Activated naive CD4-positive, alpha-beta T cell treated with anti-CD3 and anti-CD28 coated beads for 36 hours (primary cell): Measurements from ENCODE around the gene ARHGEF39. TPM values are rescaled to one million over a fixed set of nuclear protein-coding genes. Genes with fewer than 3 reads are reported as not detected.

Source experiments
- CTCF ChIA-PET: fragments of 350-600 bp; sonication (Branson Sonifier 250); formaldehyde crosslinking; loops from one replicate; lab custom pipeline; 2021; ENCODE audit warnings: antibody characterized with exemption; lab: Charles Lee
- DNase-seq: peaks from one replicate; pipeline ENCODE4 v3.0.0-alpha.2; 2020
- H3K27ac Mint-ChIP-seq: one replicate; pipeline ENCODE4 v1.8.0; 2021; ENCODE audit warnings: mild to moderate bottlenecking, mixed read lengths
- H3K27me3 Mint-ChIP-seq: one replicate; pipeline ENCODE4 v1.8.0; 2021; ENCODE audit warnings: low read depth, mixed read lengths
- H3K36me3 Mint-ChIP-seq: one replicate; pipeline ENCODE4 v1.8.0; 2021; ENCODE audit warnings: low read depth, mixed read lengths
- H3K4me1 Mint-ChIP-seq: one replicate; pipeline ENCODE4 v1.8.0; 2021; ENCODE audit warnings: low read depth, mixed read lengths
- H3K4me3 Mint-ChIP-seq: one replicate; pipeline ENCODE4 v1.8.0; 2021; ENCODE audit warnings: mild to moderate bottlenecking, moderate library complexity, mixed read lengths
- H3K9me3 Mint-ChIP-seq: one replicate; pipeline ENCODE4 v1.8.0; 2021; ENCODE audit warnings: mixed read lengths
- intact Hi-C: fragments of 100-400 bp; cut with micrococcal nuclease; formaldehyde crosslinking; loops from one replicate; pipeline ENCODE4 v1.15.1; 2023
- total RNA-seq, 2 experiments: library from RNA; stranded (reverse); gene quantifications; one replicate each; pipeline ENCODE4 v1.2.3, GENCODE V29; 2021

ARHGEF39 gene
- total RNA-seq, 2 experiments from 2014 or later: 28.9 to 30.4 TPM

DNA sequence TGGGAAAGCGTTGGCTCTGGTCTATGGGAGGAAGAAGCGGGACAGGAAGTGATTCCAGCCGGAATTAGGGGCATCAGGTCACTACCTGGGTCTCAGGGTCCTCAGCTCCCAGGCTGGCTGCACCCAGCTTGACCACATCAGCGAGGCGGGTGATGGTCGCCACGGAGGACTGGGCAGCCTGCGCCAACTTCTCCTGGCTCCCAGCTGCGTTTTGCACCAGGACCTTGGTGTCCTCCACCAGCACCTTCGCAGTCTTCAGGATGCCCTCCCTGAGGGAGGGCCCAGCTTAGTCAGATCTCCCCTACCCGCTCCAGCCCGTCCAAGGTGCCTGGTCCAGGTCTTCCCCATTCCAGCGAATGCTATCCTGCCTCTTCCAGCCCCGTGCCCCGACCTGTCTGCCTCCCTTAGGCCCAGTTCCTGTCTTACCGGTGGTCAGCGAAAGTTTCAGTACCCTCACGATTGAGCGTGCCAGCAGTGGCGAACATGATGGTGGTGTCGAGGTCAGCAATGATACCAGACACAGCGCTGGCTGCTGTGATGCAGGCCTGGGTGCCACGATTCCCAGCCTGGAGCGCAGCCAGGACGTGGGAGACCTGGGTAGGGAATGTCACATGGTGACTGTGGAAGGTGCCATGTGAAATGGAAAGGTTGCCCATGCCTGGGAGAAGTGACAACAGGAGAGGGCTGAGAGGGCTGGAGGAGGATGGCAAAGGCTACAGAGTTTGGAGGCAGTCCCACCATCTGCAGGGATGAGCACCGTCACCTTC, 39.1 kb upstream of the ARHGEF39 start:
- CTCF ChIA-PET: interaction anchor here (0.9 to 4.9 kb wide), 2 partner anchors 8 to 14 kb away, joined by 3 to 30 read pairs; no protein-coding TSS in a partner anchor
- Mint-ChIP-seq H3K4me3 (no peak overlapping the region), H3K4me1 (no peaks in the 10 kb centered on the region), H3K9me3 (no peaks in the 10 kb centered on the region), H3K36me3 (peaks cover 44% of the 10 kb centered on the region), H3K27me3 (no peaks in the 10 kb centered on the region), H3K27ac (no peak overlapping the region)
- intact Hi-C loops: no loop called here
- no peak for DNase-seq

- no peak overlapping the region for H3K4me3 Mint-ChIP-seq
- CTCF ChIA-PET: interaction anchor here (0.9 kb wide), 1 partner anchor 16 kb away, joined by 3 read pairs; no protein-coding TSS in a partner anchor
- H3K27ac Mint-ChIP-seq: no peak overlapping the region
- no peaks in the 10 kb centered on the region for H3K4me1 Mint-ChIP-seq
- H3K27me3 Mint-ChIP-seq: no peaks in the 10 kb centered on the region
- no peaks in the 10 kb centered on the region for H3K9me3 Mint-ChIP-seq
- intact Hi-C loops: no loop called here
- peaks cover 39% of the 10 kb centered on the region for H3K36me3 Mint-ChIP-seq
- no peak for DNase-seq
These were observed 37.7 kb upstream of the ARHGEF39 start for GRCh38 chr9:35702696-35703095.

DNA sequence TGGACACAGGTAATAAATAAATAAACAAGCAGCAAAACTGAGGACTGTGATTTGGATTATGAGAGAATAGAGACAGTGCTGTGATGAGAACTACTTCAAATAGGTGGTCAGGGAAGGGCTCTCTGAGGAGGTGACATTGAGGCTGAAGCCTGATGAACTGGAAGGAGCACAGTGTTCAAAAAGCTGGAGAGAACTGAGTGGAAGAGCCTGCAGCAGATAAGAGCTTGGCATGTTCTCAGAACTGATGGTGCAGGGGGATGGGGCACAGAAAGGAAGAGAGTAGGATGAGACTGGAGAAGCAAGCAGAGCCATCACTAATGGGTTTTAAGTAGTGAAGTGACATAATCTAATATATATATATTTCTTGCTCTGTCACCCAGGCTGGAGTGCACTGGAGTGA, 35.9 kb upstream of the ARHGEF39 start:
- DNase-seq: no peak
- Mint-ChIP-seq H3K27ac (no peak overlapping the region), H3K4me3 (no peak overlapping the region), H3K36me3 (peaks cover 34% of the 10 kb centered on the region), H3K27me3 (no peaks in the 10 kb centered on the region), H3K9me3 (no peaks in the 10 kb centered on the region), H3K4me1 (peaks cover 1% of the 10 kb centered on the region)
- intact Hi-C loops: no loop called here
- CTCF ChIA-PET: interaction anchor here (0.6 to 1.3 kb wide), 6 partner anchors 9 to 360 kb away, joined by 3 to 8 read pairs (median 3); partner anchors contain the start of gene TPM2

DNA sequence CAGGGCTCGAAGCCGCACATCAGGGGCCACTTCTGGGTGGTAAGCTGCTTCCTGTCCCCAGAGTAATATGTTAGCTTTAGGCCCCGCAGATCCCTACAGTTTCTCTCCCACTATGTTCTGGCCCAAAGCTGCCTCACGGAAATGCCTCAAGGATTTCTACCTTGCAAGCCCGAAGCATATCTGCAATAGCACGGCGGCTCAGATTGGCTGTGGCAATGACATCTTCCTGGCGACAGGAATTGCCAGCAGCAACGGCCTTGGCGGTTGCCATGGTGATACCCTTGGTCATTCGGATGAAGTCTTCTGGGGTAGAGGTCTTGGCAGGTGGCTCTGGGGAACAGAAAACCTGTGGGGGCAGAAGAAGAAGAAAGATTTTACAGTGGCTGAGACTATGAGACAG, 35.0 kb upstream of the ARHGEF39 start:
- intact Hi-C loops: no loop called here
- CTCF ChIA-PET: interaction anchor here (1.3 to 6.0 kb wide), 2 partner anchors 10 to 29 kb away, joined by 8 to 68 read pairs; partner anchors contain the start of genes CREB3, TLN1 and TPM2
- Mint-ChIP-seq H3K9me3 (no peaks in the 10 kb centered on the region), H3K4me1 (peaks cover 1% of the 10 kb centered on the region), H3K4me3 (no peak overlapping the region), H3K36me3 (peaks cover 30% of the 10 kb centered on the region), H3K27ac (no peak overlapping the region), H3K27me3 (no peaks in the 10 kb centered on the region)
- no peak for DNase-seq

GRCh38 chr9:35698231-35698630, 33.2 kb upstream of the ARHGEF39 start:
- no peak overlapping the region for H3K4me3 Mint-ChIP-seq

GRCh38 chr9:35697486-35697885, 32.5 kb upstream of the ARHGEF39 start:
- DNase-seq: no peak
- no peak overlapping the region for H3K27ac Mint-ChIP-seq
- intact Hi-C loops: no loop called here
- no peaks in the 10 kb centered on the region for H3K27me3 Mint-ChIP-seq
- peaks cover 1% of the 10 kb centered on the region for H3K4me1 Mint-ChIP-seq
- no peak overlapping the region for H3K4me3 Mint-ChIP-seq
- peaks cover 10% of the 10 kb centered on the region for H3K36me3 Mint-ChIP-seq
- no peaks in the 10 kb centered on the region for H3K9me3 Mint-ChIP-seq
- CTCF ChIA-PET: interaction anchor here (1.2 to 8.4 kb wide), 18 partner anchors 8 to 211 kb away, joined by 3 to 86 read pairs (median 17); partner anchors contain the start of genes ARHGEF39, CA9, CCDC107 and CREB3

More at GRCh38 chr9:35698231-35698630, 33.2 kb upstream of the ARHGEF39 start:
- intact Hi-C loops: no loop called here
- Mint-ChIP-seq H3K27ac (no peak overlapping the region), H3K36me3 (peaks cover 16% of the 10 kb centered on the region), H3K4me1 (peaks cover 1% of the 10 kb centered on the region), H3K27me3 (no peaks in the 10 kb centered on the region), H3K9me3 (no peaks in the 10 kb centered on the region)
- no peak for DNase-seq
- CTCF ChIA-PET: interaction anchor here (3.6 to 8.4 kb wide), 4 partner anchors 23 to 33 kb away, joined by 13 to 86 read pairs (median 55); partner anchors contain the start of genes ARHGEF39, CA9, CREB3 and TLN1

DNA sequence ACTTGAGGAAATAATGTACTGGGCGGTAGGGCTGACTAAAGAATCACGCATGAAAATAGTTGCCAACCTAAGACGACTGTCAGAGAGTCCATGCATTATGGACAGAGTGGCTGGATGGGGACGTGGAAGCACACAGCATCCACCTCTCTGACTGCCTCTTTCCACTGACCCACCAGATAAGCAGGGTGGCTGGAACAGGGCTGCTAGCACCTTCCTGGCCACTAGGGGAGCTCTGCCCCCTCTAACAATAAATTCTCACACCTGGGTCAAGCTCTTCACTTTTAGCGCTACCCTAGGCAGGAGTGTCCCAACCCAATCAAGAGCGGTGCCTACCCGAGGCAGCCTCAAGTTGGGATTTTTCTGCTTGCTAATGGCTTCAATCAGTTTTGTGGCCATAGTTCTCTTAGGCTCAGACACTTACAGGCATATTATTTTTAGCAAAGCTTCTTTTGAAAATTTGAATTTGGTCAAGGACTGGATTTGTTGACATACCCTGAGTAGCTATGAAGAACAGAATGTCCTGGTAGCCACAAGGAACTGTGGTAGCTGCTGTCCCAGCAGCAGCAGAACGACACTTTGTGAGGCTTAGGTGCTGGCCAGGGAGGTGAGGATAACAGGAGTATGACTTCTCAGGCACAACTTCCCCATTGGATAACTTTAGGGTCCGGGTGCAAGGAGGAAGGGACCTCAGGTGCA, 31.7 kb upstream of the ARHGEF39 start:
- DNase-seq: peak; percentile 70
- Mint-ChIP-seq H3K27ac (peak overlapping the region; percentile 51), H3K4me3 (no peak overlapping the region), H3K36me3 (peaks cover 10% of the 10 kb centered on the region), H3K9me3 (no peaks in the 10 kb centered on the region), H3K27me3 (no peaks in the 10 kb centered on the region), H3K4me1 (peaks cover 1% of the 10 kb centered on the region)
- CTCF ChIA-PET: interaction anchor here (0.6 to 8.4 kb wide), 39 partner anchors 8 to 342 kb away, joined by 3 to 86 read pairs (median 5); partner anchors contain the start of genes ARHGEF39, CA9, CCDC107 and CREB3
- intact Hi-C loops: loop anchor here (1.0 kb wide), 1 partner anchor 50 kb away; no protein-coding TSS in a partner anchor

GRCh38 chr9:35695943-35696401, 31.0 kb upstream of the ARHGEF39 start:
- Mint-ChIP-seq H3K4me3 (no peak overlapping the region), H3K27me3 (no peaks in the 10 kb centered on the region), H3K27ac (no peak overlapping the region), H3K9me3 (no peaks in the 10 kb centered on the region), H3K36me3 (peaks cover 10% of the 10 kb centered on the region), H3K4me1 (peaks cover 5% of the 10 kb centered on the region)
- CTCF ChIA-PET: interaction anchor here (0.5 to 8.4 kb wide), 34 partner anchors 8 to 698 kb away, joined by 3 to 86 read pairs (median 6); partner anchors contain the start of genes ARHGEF39, CA9, CCDC107 and CREB3
- DNase-seq: no peak
- intact Hi-C loops: loop anchor here (1.0 kb wide), 1 partner anchor 50 kb away; no protein-coding TSS in a partner anchor

GRCh38 chr9:35691757-35692301, 26.8 kb upstream of the ARHGEF39 start:
- no peaks in the 10 kb centered on the region for H3K27me3 Mint-ChIP-seq
- H3K4me3 Mint-ChIP-seq: peak overlapping the region; percentile 33
- intact Hi-C loops: loop anchor here (2.0 kb wide), 1 partner anchor 27 kb away; the partner anchor contains the start of gene ARHGEF39
- peaks cover 19% of the 10 kb centered on the region for H3K4me1 Mint-ChIP-seq
- H3K9me3 Mint-ChIP-seq: no peaks in the 10 kb centered on the region
- H3K27ac Mint-ChIP-seq: no peak overlapping the region
- peaks cover 6% of the 10 kb centered on the region for H3K36me3 Mint-ChIP-seq
- no peak for DNase-seq
- CTCF ChIA-PET: interaction anchor here (0.7 to 8.4 kb wide), 5 partner anchors 9 to 75 kb away, joined by 3 to 86 read pairs (median 3); partner anchors contain the start of genes CA9, CREB3 and TLN1

GRCh38 chr9:35691334-35691650, 26.3 kb upstream of the ARHGEF39 start:
- H3K4me3 Mint-ChIP-seq: peak overlapping the region; percentile 78
- no peaks in the 10 kb centered on the region for H3K9me3 Mint-ChIP-seq
- CTCF ChIA-PET: interaction anchor here (0.8 to 8.4 kb wide), 5 partner anchors 9 to 75 kb away, joined by 3 to 86 read pairs (median 4); partner anchors contain the start of gene CA9
- peaks cover 18% of the 10 kb centered on the region for H3K4me1 Mint-ChIP-seq
- no peaks in the 10 kb centered on the region for H3K27me3 Mint-ChIP-seq
- peaks cover 1% of the 10 kb centered on the region for H3K36me3 Mint-ChIP-seq
- no peak overlapping the region for H3K27ac Mint-ChIP-seq
- intact Hi-C loops: loop anchor here (2.0 kb wide), 1 partner anchor 26 kb away; the partner anchor contains the start of gene ARHGEF39
- no peak for DNase-seq

- intact Hi-C loops: loop anchor here (2.0 kb wide), 1 partner anchor 26 kb away; the partner anchor contains the start of gene ARHGEF39
- peak overlapping the region; percentile 78 for H3K4me3 Mint-ChIP-seq
- peak; percentile 43 for DNase-seq
- H3K9me3 Mint-ChIP-seq: no peaks in the 10 kb centered on the region
- no peak overlapping the region for H3K27ac Mint-ChIP-seq
- H3K27me3 Mint-ChIP-seq: no peaks in the 10 kb centered on the region
- peaks cover 18% of the 10 kb centered on the region for H3K4me1 Mint-ChIP-seq
- CTCF ChIA-PET: interaction anchor here (0.5 to 8.4 kb wide), 7 partner anchors 10 to 70 kb away, joined by 3 to 86 read pairs (median 3); partner anchors contain the start of genes ARHGEF39, CA9, CREB3 and TLN1
- H3K36me3 Mint-ChIP-seq: no peaks in the 10 kb centered on the region
These were observed 25.8 kb upstream of the ARHGEF39 start for GRCh38 chr9:35690614-35691333.
